Uterus (tissue), 4 donors: ENCODE results near the gene DCAF8. TPM values are rescaled to one million over a fixed set of nuclear protein-coding genes. Genes with fewer than 3 reads are reported as not detected.

Source experiments
- DNase-seq, 2 donors: peaks; one replicate each; pipeline ENCODE4 v3.0.0-alpha.2; 2019 to 2020
- H3K27ac ChIP-seq, 2 donors: fragments of 200-600 bp; sonication (generic); 1 replicate in 1 of 2; 2 replicates in 1 of 2; pipeline ENCODE4 v1.5.1; 2016 to 2018
- H3K27me3 ChIP-seq, 2 donors: fragments of 200-600 bp; sonication (generic); one replicate each; pipeline ENCODE4 v1.5.1; 2018 to 2019; ENCODE audit warnings: control low read depth in 1 of 2
- H3K36me3 ChIP-seq, 2 donors: fragments of 200-600 bp; sonication (generic); one replicate each; pipeline ENCODE4 v1.5.1; 2019; ENCODE audit warnings: control low read depth in 1 of 2
- H3K4me1 ChIP-seq, 2 donors: fragments of 200-600 bp; sonication (generic); one replicate each; pipeline ENCODE4 v1.5.1; 2018 to 2019; ENCODE audit warnings: control low read depth in 1 of 2
- H3K4me3 ChIP-seq, 2 donors: fragments of 200-600 bp; sonication (generic); 1 replicate in 1 of 2; 2 replicates in 1 of 2; pipeline ENCODE4 v1.5.1; 2018 to 2019; ENCODE audit warnings: mild to moderate bottlenecking in 1 of 2
- H3K9me3 ChIP-seq, 2 donors: fragments of 200-600 bp; sonication (generic); one replicate each; pipeline ENCODE4 v1.5.1; 2019; ENCODE audit warnings: control low read depth in 1 of 2
- POLR2A ChIP-seq, 2 donors: fragments of 450-650 bp; IDR thresholded peaks; one replicate each; pipeline ENCODE4 v1.6.1; 2016; ENCODE audit warnings: antibody characterized with exemption in 2 of 2, mild to moderate bottlenecking in 1 of 2, moderate library complexity in 1 of 2
- intact Hi-C: fragments of 100-400 bp; cut with DNase I; formaldehyde crosslinking; loops from one replicate; pipeline ENCODE4 v1.15.1; 2023; ENCODE audit warnings: low total_unique reads
- total RNA-seq, 4 donors: library from RNA; depleted of rRNA in 3 of 4; stranded (reverse); fragments of >200 nt in 3 of 4; gene quantifications; one replicate each; pipeline versions ENCODE4 v1.1.0 to v1.2.4, GENCODE V29; 2014 to 2023
- TF ChIP-seq, protein P1 (sequence below), 4 experiments: fragments of 200-600 bp in 2 of 4; fragments of 450-650 bp in 2 of 4; sonication (generic) in 2 of 4; IDR thresholded peaks; one replicate each; pipeline ENCODE4 v1.5.1; 2016 to 2019; ENCODE audit warnings: antibody characterized with exemption in 4 of 4, mild to moderate bottlenecking in 2 of 4, moderate library complexity in 1 of 4
- donor health status: DM: yes; HTN: yes; CAD: no.

Gene DCAF8
- total RNA-seq, 4 donors from 2014 or later: 36.8 to 167 (median 94.8) TPM

GRCh38 chr1:160239582-160240299 is 22.6 kb downstream of the DCAF8 start:
- no peak for DNase-seq
- Histone ChIP-seq H3K36me3 (no peaks in the 10 kb centered on the region), H3K4me3 (no peak overlapping the region), H3K27me3 (no peaks in the 10 kb centered on the region), H3K4me1 (no peaks in the 10 kb centered on the region), H3K27ac (no peak overlapping the region), H3K9me3 (no peaks in the 10 kb centered on the region)
- TF ChIP-seq, protein P1, sequence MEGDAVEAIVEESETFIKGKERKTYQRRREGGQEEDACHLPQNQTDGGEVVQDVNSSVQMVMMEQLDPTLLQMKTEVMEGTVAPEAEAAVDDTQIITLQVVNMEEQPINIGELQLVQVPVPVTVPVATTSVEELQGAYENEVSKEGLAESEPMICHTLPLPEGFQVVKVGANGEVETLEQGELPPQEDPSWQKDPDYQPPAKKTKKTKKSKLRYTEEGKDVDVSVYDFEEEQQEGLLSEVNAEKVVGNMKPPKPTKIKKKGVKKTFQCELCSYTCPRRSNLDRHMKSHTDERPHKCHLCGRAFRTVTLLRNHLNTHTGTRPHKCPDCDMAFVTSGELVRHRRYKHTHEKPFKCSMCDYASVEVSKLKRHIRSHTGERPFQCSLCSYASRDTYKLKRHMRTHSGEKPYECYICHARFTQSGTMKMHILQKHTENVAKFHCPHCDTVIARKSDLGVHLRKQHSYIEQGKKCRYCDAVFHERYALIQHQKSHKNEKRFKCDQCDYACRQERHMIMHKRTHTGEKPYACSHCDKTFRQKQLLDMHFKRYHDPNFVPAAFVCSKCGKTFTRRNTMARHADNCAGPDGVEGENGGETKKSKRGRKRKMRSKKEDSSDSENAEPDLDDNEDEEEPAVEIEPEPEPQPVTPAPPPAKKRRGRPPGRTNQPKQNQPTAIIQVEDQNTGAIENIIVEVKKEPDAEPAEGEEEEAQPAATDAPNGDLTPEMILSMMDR (IDR thresholded peaks at IDR 0.05): no peak
- no peak for TF ChIP-seq POLR2A (IDR thresholded peaks at IDR 0.05)
- intact Hi-C loops: no loop called here

DNA sequence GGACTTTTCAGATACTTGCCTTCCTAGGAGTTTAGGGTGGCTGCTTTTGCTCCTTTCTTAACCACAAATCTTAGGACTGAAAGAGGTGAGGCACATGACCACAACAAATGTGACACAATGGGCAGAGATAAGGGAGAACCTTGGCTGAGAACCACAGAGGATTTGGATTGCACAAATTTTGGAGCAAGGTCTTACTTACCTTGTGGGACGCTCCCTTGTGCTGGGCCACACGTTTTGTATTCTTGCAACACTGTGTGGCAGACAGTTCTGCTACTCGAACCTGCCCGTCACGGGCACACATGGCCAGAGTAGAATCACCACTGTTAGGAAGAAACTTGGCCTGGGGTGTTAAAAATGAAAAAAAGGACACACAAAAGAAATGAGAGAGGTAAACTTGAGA is 23.9 kb downstream of the DCAF8 start:
- intact Hi-C loops: no loop called here
- Histone ChIP-seq H3K4me3 (no peak overlapping the region), H3K27me3 (no peaks in the 10 kb centered on the region), H3K27ac (no peak overlapping the region), H3K4me1 (no peaks in the 10 kb centered on the region), H3K9me3 (no peaks in the 10 kb centered on the region), H3K36me3 (no peaks in the 10 kb centered on the region)
- TF ChIP-seq, protein P1 (IDR thresholded peaks at IDR 0.05): no peak
- TF ChIP-seq POLR2A (IDR thresholded peaks at IDR 0.05): no peak
- DNase-seq: no peak

DNA sequence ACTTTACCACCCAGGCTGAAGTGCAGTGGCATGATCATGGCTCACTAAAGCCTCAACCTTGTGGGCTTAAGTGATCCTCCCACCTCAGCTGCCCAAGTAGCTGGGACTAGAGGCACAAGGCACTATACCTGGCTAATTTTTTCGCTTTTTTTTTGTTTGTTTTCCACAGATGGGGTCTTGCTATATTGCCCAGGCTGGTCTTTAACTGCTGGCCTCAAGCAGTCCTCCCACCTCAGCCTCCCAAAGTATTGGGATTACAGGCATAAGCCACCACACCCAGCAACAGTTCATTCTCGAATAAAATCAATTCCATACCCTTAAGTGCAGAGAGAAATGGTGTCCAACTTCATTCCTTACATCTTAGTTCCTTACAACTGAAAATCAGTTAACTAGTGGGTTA is 24.8 kb downstream of the DCAF8 start:
- Histone ChIP-seq H3K27me3 (no peaks in the 10 kb centered on the region), H3K36me3 (no peaks in the 10 kb centered on the region), H3K9me3 (no peaks in the 10 kb centered on the region), H3K27ac (no peak overlapping the region), H3K4me3 (no peak overlapping the region), H3K4me1 (no peaks in the 10 kb centered on the region)
- intact Hi-C loops: no loop called here
- no peak for DNase-seq
- TF ChIP-seq, protein P1 (IDR thresholded peaks at IDR 0.05): no peak
- TF ChIP-seq POLR2A (IDR thresholded peaks at IDR 0.05): no peak

DNA sequence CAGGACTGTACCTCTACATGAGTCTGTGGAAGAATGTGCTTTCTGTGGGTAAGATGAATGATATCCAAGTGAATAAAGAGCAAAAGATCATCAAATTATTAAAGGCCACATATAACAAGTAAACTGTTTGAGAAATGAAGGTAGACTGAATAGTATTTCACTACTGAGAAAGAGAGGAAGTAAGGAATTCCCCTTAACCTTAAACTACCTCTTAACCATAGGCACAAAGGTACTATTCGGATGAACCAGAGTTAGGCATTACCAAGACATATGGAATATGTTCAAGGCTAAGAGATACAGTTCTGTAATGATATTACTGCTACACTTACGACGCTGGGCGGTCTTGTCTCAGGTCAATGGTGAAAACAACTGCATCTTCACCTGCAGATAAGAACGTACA is 25.5 kb downstream of the DCAF8 start:
- no peaks in the 10 kb centered on the region for H3K4me1 ChIP-seq
- no peak overlapping the region for H3K27ac ChIP-seq
- TF ChIP-seq, protein P1 (IDR thresholded peaks at IDR 0.05): no peak
- no peak for TF ChIP-seq POLR2A (IDR thresholded peaks at IDR 0.05)
- H3K36me3 ChIP-seq: no peaks in the 10 kb centered on the region
- H3K9me3 ChIP-seq: no peaks in the 10 kb centered on the region
- DNase-seq: no peak
- intact Hi-C loops: no loop called here
- no peak overlapping the region for H3K4me3 ChIP-seq
- no peaks in the 10 kb centered on the region for H3K27me3 ChIP-seq

DNA sequence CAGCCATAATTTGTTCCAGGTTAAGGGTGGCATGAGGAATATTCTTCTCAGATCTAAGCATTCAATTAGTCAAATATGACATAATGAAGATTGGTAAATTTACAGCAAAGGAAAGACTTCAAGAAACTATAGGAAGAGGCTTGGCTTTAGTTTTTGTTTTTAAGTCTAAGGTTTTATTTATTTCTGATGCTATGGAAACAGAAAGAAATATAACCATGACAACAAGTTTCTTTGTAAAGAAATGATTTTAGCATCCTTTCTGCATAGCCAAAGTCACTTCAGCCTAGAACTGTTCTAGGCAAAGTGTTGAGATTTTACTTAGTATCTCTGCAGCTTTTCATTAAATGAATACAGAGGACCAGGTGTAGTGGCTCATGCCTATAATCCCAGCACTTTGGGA is 29.4 kb downstream of the DCAF8 start:
- no peak overlapping the region for H3K4me3 ChIP-seq
- H3K9me3 ChIP-seq: no peaks in the 10 kb centered on the region
- no peak for DNase-seq
- TF ChIP-seq POLR2A (IDR thresholded peaks at IDR 0.05): no peak
- TF ChIP-seq, protein P1 (IDR thresholded peaks at IDR 0.05): no peak
- intact Hi-C loops: no loop called here
- no peak overlapping the region for H3K27ac ChIP-seq
- no peaks in the 10 kb centered on the region for H3K36me3 ChIP-seq
- no peaks in the 10 kb centered on the region for H3K4me1 ChIP-seq
- H3K27me3 ChIP-seq: no peaks in the 10 kb centered on the region
